C4-2B (cell line): ENCODE results near the gene ERC2.

ENCODE experiments used
- CTCF ChIP-seq: fragments of 450-650 bp; conservative IDR thresholded peaks from 2 replicates; pipeline ENCODE4 v1.5.1; 2017; ENCODE audit warnings: mild to moderate bottlenecking
- ZFX ChIP-seq: fragments of 450-650 bp; IDR thresholded peaks from 2 replicates; pipeline ENCODE4 v1.6.1; 2017

DNA sequence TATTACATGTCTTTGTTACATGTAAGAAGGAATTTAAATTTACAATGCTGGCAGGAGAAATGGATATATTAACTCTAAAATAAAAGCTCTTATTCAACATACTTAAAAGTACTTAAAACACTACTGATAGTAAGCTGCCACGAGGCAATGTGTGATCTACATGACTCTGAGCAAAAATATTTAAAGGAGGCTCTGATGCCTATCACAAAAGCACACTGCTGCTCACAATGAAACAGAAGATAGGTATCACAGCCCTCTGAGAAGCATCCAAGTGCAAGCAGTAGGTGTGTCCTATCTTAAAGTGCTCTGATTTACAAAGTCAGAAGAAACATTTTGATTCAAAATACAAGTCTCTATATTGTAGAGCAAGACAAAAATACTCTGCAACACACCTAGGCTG, 610.0 kb downstream of the ERC2 start:
- TF ChIP-seq CTCF (no peak), ZFX (no peak)
